Midbrain (tissue), 1 donor: ENCODE results near the gene CRTC2.

Source experiments
- DNase-seq: peaks from one replicate; lab custom pipeline; 2025; lab: John Stamatoyannopoulos, UW

The CRTC2 gene

DNA sequence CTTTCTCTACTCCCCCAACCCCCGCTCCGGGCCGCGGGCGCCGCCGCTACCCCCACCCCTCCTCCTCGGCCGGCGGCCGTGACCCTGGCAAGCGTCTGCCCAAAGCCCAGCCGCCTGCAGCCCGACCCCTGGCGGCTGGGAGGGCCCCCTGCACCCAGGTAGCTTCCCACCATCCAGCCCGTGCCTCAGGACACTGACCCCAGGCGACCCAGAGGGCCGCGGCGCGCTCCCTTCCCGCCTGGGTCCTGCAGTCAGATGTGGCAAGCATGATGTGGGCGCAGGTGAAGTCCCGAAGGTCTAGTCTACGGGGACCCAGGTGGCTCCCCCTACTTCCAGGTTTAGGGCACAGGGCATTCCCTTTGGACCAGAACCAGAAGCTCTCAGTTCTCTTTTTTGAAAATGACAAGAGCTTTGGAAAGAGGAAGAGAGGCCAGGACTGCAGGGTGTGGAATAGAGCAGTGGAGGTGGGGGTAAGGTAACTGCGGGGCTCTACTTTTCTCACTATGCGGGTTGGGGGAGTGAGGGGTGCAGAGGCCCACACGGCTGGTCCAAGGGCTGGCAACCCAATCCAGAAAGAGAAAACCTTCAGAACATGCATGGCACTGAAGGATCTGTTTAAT lies 11.7 kb downstream of the CRTC2 start, which contains the start of gene DENND4B:
TSS of gene DENND4B (minus strand) at position 97 of the 620 bp plus-strand sequence. CDS start 2,344 bp downstream, outside the sequence.
- peak; percentile 86 for DNase-seq

DNA sequence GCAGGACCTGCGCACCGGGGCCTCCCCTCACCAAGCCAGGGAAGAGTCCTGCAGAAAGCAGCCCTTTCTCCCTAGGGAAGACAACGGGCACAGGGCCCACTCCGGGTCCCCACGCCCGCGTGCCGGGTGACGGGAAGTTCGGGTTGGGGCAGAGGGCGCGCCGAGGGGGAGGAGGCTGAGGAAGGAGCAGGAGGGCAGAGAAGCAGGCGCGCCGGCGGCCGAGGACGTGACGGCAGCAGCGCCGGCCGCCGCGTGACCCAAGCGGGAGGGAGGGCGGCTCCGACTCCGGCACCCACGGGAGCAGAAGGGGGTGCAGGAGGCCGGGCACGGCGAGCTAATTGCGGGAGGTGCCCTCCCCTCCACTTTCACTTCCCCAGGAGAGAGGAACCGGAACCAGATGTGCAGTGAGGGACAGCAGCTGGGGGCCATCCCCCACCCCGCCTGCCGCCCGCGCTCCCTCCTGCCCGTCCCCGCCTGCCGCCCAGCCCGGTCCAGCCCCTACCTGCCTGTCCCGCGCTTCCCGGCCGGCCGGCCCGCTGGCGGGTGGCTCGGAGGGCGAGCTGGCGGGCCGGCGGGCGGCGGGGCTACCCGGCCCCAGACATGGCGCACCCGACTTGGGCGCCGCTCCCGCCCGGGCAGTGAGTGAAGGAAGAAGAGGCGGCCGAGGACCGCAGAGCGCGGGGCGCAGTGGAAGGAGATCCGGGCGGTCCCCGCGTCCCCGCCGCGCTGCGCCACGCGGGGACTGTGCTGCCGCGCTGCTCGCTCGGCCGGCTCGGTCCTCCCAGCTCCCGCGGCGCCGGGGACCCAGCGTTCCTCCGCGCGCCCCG lies 12.4 kb downstream of the CRTC2 start:
- DNase-seq: peak; percentile 68

DNA sequence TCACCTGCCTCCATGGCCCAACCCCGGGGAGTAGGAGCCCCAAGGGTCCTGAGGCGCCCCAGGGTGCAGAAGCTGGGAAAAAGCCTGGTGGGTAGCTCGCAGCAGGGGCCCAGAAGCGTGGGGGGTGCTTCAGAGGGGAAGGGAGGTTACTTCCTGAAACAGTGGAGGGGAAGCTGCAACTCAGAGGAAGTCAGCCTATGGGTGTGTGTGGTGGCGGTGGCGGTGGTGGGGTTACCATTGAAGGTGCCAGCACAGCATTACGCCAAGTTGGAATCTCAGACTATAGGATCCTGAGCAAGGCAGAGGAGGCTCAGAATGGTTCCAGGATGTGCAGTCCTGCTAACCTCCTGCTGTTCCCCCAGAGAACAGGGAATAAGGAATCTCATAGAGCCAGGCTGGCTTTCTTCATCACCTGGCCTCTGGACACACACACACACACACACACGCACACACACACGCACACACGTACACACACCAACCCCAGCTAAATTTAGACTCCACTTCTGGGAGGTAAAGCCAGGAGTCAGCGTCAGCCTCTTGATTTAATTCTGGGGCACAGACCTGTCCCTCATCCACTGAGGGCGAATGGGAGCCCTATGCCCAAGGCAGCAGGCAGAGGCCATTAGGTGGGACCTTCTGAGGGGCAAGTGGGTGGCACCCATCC lies 13.1 kb downstream of the CRTC2 start:
- DNase-seq: no peak

- no peak for DNase-seq
Observed at GRCh38 chr1:153944827-153945117, 13.6 kb downstream of the CRTC2 start.

GRCh38 chr1:153944005-153944826 lies 14.2 kb downstream of the CRTC2 start:
- no peak for DNase-seq

DNA sequence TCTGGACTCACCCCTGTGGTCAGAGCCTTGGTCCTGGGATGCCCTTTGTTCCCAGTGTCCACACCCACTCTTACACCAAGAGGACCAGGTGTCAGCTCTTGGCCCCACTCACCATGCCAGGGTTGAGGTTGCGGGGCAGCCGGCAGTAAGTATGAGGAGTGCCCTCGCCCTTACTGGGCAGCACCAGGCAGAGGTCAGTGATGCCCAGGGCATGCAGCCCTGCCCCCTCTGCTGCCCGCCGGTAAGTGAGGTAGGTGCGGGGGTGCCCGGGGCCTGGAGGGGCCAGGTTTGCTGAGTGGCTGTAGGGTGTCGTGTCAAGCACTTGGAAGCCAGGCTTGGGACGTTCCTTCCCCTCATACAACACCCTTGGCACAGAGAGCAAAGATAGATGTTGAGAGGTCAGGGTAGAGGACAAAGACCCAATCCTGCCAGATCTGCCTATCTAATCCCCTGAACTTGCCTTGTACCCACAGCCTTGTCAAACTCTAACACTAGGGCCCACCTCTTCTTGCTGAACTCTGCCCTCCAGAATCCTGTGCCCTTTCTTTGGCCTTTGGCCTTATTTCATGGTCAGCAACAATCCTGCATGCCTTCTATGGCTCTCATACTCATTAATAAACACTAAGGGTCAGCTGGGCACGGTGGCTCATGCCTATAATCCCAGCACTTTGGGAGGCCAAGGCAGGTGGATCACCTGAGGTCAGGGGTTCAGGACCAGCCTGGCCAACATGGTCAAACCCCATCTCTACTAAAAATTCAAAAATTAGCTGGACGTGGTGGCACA lies 15.5 kb downstream of the CRTC2 start:
- DNase-seq: no peak

DNA sequence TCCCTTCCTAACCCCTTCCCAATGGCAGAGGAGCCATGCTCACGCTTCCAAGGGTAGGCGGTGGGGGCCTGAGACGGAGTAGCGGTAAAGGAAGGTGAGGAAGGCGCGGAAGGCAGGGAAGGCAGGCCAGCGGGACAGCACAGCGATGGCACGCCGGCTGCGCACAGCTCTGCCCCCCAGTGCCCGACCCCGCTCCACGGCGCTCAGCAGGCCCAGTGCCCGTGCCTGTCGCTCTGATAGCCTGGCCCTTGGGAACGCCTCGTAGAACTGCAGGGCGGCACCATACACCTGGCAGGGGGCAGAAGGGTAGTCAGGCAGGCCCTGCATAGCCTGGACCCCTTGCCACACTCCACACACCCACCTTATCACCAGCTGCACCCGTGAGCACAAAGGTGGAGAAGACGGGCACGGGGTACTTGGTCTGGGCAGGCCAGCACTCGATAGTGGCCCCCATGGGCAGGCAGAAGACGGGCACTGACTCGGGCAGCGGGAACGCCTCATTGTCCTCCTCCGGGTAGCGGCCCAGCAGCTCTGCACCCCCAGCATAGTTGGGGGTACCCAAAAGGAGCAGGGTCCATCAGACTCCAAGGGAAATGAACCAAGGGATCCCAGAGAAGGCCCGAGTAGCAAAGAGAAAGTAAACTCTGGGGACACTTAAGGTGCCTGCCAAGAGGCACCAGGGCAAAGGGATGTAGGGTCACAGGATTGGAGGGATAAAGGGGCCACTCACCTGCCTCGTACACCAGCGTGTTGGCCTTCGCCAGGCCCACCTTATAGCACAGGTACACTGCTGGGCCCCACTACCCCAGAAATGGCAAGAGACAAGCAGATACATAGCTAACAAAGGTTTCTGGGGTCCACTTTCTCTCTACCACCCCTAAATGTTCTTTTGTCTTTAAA lies 16.3 kb downstream of the CRTC2 start:
- no peak for DNase-seq

DNA sequence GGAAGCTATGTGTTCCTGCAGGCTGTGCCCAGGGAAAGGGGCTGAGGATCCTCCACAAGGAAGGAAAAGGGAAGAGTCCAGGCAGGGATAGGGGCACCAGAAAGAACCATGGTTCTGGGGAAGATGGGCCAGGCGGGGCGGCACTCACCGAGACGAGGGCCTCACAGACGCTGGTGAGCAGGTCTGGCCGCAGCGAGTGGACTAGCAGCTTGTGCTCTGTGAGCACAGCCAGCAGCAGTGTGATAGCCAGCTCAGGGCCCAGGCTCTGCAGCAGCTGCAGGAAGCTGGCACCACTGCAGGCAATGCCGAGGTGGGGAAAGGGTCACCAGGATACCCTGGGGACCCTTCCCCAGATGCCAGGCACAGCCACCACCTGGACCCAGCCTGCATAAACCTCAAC lies 17.7 kb downstream of the CRTC2 start:
- DNase-seq: no peak

DNA sequence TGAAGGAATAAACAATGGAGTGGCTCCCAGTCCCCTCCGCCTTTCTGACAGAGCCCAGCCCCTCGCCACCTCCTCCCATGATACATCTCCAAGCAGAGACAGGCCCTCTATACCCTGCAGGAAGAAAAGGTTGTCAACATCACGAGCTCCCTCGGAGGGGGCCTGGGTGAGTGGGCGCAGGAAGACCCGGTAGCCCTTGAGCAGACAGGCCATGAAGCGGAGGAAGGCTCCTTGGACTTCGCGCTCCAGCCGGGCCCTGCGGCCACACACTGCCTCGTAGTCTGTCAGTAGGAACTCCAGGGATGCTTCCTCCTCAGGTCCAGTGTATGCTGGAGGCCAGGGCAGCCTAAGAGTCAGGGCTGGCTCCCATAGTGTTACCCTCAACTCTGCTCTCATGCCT lies 18.9 kb downstream of the CRTC2 start:
- DNase-seq: no peak

DNA sequence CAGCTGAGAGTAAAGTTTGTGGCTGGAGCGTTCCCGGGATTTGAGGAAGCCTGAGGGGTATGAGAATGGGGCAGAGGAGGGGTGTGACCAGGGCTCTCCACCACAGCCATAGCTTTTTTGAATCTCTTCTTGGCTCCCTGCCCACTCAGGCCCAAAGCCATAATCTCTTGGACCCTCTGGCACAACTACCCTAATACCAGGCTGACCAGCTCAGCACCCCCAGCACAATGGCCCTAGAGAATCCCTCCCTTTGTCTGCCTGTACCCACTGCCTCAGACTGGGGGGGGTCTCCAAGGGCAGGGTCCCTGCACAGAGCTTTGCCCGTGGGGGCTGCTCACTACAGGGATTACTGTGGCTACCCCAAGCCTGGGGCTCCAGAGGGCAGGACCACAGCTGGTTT lies 19.4 kb downstream of the CRTC2 start:
- DNase-seq: no peak

GRCh38 chr1:153937331-153937730 lies 21.1 kb downstream of the CRTC2 start:
- DNase-seq: no peak

- DNase-seq: no peak
Observed at GRCh38 chr1:153936011-153936802, 22.2 kb downstream of the CRTC2 start.

DNA sequence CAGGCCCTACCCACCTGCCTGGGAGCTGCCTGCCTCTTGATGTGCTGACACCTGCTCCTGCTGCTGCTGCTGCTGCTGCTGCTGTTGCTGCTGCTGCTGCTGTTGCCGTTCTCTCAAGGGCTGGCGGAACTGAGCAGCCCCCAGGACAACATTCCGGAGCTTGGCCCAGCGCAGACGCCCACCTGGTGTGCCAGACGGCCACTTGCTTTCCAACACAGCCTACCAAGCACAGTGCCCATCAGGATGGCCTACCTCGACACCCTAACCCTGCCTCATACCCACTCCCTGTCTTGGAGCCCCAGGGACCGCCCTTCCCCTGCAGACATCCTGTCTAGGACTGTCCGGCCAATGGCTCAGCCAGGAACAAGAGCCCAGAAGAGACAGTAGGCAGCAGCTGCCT lies 23.7 kb downstream of the CRTC2 start:
- DNase-seq: no peak

DNA sequence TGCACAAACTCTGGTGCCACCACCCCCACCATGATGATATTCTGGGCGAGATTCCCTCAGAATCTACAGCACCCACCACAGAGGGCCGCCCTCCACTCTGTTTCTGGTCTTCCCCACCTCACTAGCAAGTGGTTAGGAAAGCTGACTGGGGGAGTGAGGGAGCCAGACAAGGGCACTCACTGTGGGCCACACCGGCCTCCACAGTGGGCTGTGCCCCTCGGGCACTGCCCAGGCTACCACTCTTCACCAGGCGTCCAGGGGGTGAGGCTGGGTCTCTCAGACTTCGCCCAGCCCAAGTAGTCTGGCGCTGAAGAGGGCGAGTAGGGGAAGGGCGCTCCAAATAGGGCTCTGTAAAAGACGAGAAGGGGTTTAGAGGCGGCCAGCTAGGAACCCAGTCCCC lies 24.5 kb downstream of the CRTC2 start:
- DNase-seq: no peak

DNA sequence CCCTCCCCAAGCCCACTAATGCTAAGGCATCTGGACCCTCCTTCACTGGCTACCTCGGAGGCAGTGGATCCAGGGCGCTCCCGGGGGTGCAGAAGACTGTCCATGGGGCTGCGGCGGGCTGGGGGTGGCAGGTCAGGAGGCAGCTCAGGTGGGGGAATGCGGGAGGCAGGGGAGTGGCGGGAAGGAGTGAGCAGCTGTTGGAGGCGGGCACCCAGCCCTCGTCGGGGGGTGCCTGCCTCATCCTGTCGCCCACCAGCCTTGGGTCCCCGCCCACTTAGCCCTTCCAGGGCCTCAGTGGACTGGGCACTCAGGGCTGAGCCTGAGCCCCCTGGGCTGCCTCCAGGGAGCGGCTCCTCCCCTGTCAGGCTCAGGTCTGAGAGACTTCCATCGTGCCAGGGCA lies 25.0 kb downstream of the CRTC2 start:
- DNase-seq: no peak

- DNase-seq: no peak
Observed at GRCh38 chr1:153932156-153933131, 26.0 kb downstream of the CRTC2 start.

DNA sequence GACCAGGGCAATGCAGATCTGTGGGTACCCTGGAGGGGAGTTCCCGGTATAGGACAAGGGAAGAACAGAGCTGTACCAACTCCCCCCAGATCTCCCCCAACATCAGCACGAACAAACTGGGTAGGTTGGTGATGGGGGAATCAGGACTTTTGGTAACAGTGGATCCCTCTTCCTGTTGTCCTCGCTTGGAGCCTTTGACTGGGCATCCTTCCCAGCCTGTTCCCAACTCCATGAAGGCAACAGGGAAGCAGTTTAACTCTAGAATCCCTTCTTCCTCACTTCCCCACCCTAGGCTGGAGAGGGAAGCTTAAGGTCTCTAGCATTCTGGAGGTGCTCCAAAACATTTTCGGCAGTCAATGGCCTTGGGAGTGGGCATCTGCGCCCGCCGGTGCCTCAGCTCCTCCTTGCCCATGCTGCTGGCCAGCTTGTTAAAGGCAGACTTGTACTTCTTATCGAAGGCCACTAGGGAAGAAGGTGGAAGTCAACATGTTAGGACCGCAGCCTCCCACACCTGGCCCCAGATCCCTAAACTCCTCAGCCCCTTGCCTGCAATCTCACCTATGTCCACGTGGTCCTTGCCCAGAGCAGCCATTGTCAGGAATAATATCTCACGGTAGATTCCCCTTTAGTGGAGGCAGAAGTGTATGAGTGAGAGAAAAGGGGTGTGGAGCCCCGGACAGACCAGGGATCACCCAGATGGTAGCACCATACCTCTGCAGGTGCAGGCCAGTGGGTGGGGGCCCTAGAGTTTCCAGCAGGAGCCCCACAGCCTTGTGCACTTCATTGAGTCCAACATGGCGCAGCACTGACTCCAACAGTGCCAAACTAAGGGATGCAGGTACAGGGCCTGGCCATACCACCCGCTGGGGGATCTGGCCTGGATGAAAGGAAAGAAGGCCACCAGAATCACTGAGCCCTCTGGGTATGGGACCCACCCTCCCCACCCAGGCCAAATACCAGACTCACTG lies 28.1 kb downstream of the CRTC2 start:
- no peak for DNase-seq
